HepG2 (cell line): ENCODE results near the gene C6orf15. TPM values are rescaled to one million over a fixed set of nuclear protein-coding genes. Genes with fewer than 3 reads are reported as not detected.

Source experiments
- ATAC-seq: fragments of 200-7000 bp; cut with Tn5 transposase; 3 replicates; pipeline ENCODE4 v1.9.1; 2020; ENCODE audit warnings: mild to moderate bottlenecking, moderate library complexity
- BruUV-seq: library from RNA; stranded (reverse); fragments of 400-500 nt; replicated peaks from 2 replicates; lab custom pipeline; 2021; lab: Mats Ljungman, UMichigan
- CTCF ChIA-PET: fragments of 300-600 bp; formaldehyde crosslinking; extraction: SDS; loops from one replicate; lab custom pipeline; 2021; ENCODE audit warnings: low total read pairs, inconsistent platforms, low intra/inter-chr PET ratio; lab: Yijun Ruan, JAX
- POLR2A ChIA-PET: fragments of 350-600 bp; sonication (Branson Sonifier 250); formaldehyde crosslinking; loops from one replicate; lab custom pipeline; 2020; ENCODE audit warnings: antibody characterized with exemption, inconsistent platforms; lab: Yijun Ruan, JAX
- DNase-seq: peaks from one replicate; pipeline ENCODE4 v3.0.0-alpha.2; 2015; ENCODE audit warnings: low spot score
- FAIRE-seq: peaks from 3 replicates; lab custom pipeline; 2011; peaks lifted over from hg19 to GRCh38; lab: Jason Lieb, UNC
- H2AFZ ChIP-seq: one replicate; pipeline ENCODE4 v1.6.1; 2011; ENCODE audit warnings: low read length, inconsistent platforms
- H3K27ac ChIP-seq: fragments of 300-600 bp; 3 replicates; pipeline ENCODE4 v1.8.0; 2011; ENCODE audit warnings: mixed run types, mild to moderate bottlenecking, mixed read lengths, low read length, inconsistent platforms; ENCODE audit not compliant: insufficient read depth; ENCODE audit errors: extremely low read length
- H3K27me3 ChIP-seq, 2 experiments: fragments of 200-600 bp in 1 of 2; 2 replicates in 1 of 2; 3 replicates in 1 of 2; pipeline versions ENCODE4 v1.6.0 to v1.8.0; 2011; ENCODE audit warnings: low read length in 2 of 2, mild to moderate bottlenecking in 2 of 2, moderate library complexity in 2 of 2, inconsistent platforms in 1 of 2; ENCODE audit not compliant: insufficient read depth in 2 of 2, control insufficient read depth in 1 of 2
- H3K36me3 ChIP-seq, 2 experiments: fragments of 200-600 bp in 1 of 2; replicated peaks in 1 of 2; 2 replicates in 1 of 2; 3 replicates in 1 of 2; pipeline versions ENCODE4 v1.5.1 to v1.8.0; 2011; ENCODE audit warnings: low read length in 2 of 2, inconsistent platforms in 1 of 2; ENCODE audit not compliant: insufficient read depth in 2 of 2, control insufficient read depth in 1 of 2
- H3K4me1 ChIP-seq: 2 replicates; pipeline ENCODE4 v1.5.1; 2012; ENCODE audit warnings: low read length, inconsistent platforms; ENCODE audit not compliant: insufficient read depth
- H3K4me2 ChIP-seq: 2 replicates; pipeline ENCODE4 v1.6.0; 2011; ENCODE audit warnings: low read depth, low read length, inconsistent platforms
- H3K4me3 ChIP-seq, 3 experiments: fragments of 200-600 bp in 1 of 3; sonication (generic), shearing (Covaris generic) in 1 of 3; replicated peaks in 1 of 3; 2 replicates each; pipeline ENCODE4 v1.5.1; 2011 to 2016; ENCODE audit warnings: low read length in 3 of 3, inconsistent platforms in 2 of 3, low read depth in 2 of 3, mild to moderate bottlenecking in 2 of 3, control low read depth in 1 of 3, mixed read lengths in 1 of 3; ENCODE audit not compliant: insufficient read depth in 1 of 3
- H3K79me2 ChIP-seq: one replicate; pipeline ENCODE4 v1.6.1; 2011; ENCODE audit warnings: low read length, inconsistent platforms; ENCODE audit not compliant: insufficient read depth
- H3K9ac ChIP-seq: 2 replicates; pipeline ENCODE4 v1.6.0; 2011; ENCODE audit warnings: mild to moderate bottlenecking, low read depth, low read length, inconsistent platforms; ENCODE audit not compliant: insufficient read depth
- H3K9me3 ChIP-seq: 2 replicates; pipeline ENCODE4 v1.5.1; 2012; ENCODE audit warnings: mild to moderate bottlenecking, low read length
- H4K20me1 ChIP-seq: 2 replicates; pipeline ENCODE4 v1.6.0; 2011; ENCODE audit warnings: inconsistent platforms, mild to moderate bottlenecking, low read length, moderate library complexity; ENCODE audit not compliant: insufficient read depth
- CBX2 ChIP-seq, 2 experiments: fragments of 200-600 bp in 1 of 2; sonication (generic); formaldehyde crosslinking in 1 of 2; IDR thresholded peaks; 2 replicates each; pipeline versions ENCODE4 v1.7.0 to v1.8.1; 2018 to 2022; ENCODE audit warnings: low read depth in 2 of 2, low read length in 1 of 2, mild to moderate bottlenecking in 1 of 2, missing genetic modification reagents in 1 of 2
- DZIP1 ChIP-seq: sonication (generic); formaldehyde crosslinking; IDR thresholded peaks from 2 replicates; pipeline ENCODE4 v1.5.0; 2020; ENCODE audit warnings: mild to moderate bottlenecking, missing genetic modification reagents
- HNRNPL ChIP-seq: fragments of 200-400 bp; formaldehyde crosslinking; IDR thresholded peaks from 2 replicates; pipeline ENCODE4 v1.6.1; 2017; ENCODE audit warnings: mild to moderate bottlenecking, low read depth, low read length
- MYPOP ChIP-seq: sonication (generic); formaldehyde crosslinking; IDR thresholded peaks from 2 replicates; pipeline ENCODE4 v1.8.1; 2023; ENCODE audit warnings: mild to moderate bottlenecking, moderate library complexity, missing genetic modification reagents
- PAXIP1 ChIP-seq: sonication (generic); formaldehyde crosslinking; conservative IDR thresholded peaks from 2 replicates; pipeline ENCODE4 v1.4.0; 2020; ENCODE audit warnings: mild to moderate bottlenecking, missing genetic modification reagents, moderate library complexity
- ZNF605 ChIP-seq: sonication (generic); formaldehyde crosslinking; IDR thresholded peaks from 2 replicates; pipeline ENCODE4 v1.8.0; 2022; ENCODE audit warnings: mild to moderate bottlenecking, missing genetic modification reagents
- WGBS: methylation state at CpG from one replicate; pipeline ENCODE4 v1.1.6; 2017; ENCODE audit warnings: low lambda C conversion rate; 5-methylcytosine and 5-hydroxymethylcytosine counted together
- in situ Hi-C: cut with HindIII; loops from 2 replicates; pipeline ENCODE4 v1.10.0; 2017; ENCODE audit warnings: low pct_unique_long_range_greater_than_20kb; ENCODE audit not compliant: extremely low pct_ligation_motif_present
- intact Hi-C: fragments of 100-400 bp; cut with micrococcal nuclease; formaldehyde crosslinking; loops from one replicate; pipeline ENCODE4 v1.10.0; 2022; ENCODE audit not compliant: unreplicated experiment
- polyA plus RNA-seq, 8 experiments: library from polyadenylated mRNA; depleted of rRNA in 3 of 8; stranded (reverse) in 7 of 8; unstranded in 1 of 8; fragments of >200 nt; fragmentation: Illumina TruSeq in 4 of 8; extraction: Trizol in 4 of 8; gene quantifications; 2 replicates each; pipeline versions ENCODE4 v1.2.1 to v1.2.3, GENCODE V29; 2011 to 2016; ENCODE audit warnings: low read depth in 4 of 8, missing spikeins in 1 of 8, mixed read lengths in 1 of 8; ENCODE audit not compliant: insufficient read depth in 1 of 8
- total RNA-seq, 5 experiments: library from RNA; depleted of rRNA; stranded (reverse); fragments of >200 nt; fragmentation: Illumina TruSeq; extraction: Trizol; gene quantifications; 2 replicates each; pipeline ENCODE4 v1.2.3, GENCODE V29; 2016; ENCODE audit warnings: low read depth in 1 of 5

The C6orf15 gene
- total and polyA plus RNA-seq, 2 of the 13 experiments (the other 11 are each of a cell fraction or from before 2014, with no cell fraction given), result not detected

GRCh38 chr6:31140643-31141042, 28.3 kb upstream of the C6orf15 start:
- no peaks in the 10 kb centered on the region for H3K79me2 ChIP-seq
- no peak overlapping the region for H3K9ac ChIP-seq
- no peak for ATAC-seq
- H3K27me3 ChIP-seq, result 0 out of 5 replicates have a peak, but pooled peaks cover 0 to 4% of the 10 kb centered on the region in 2 experiments
- H3K27ac ChIP-seq, result no peak overlapping the region
- in situ Hi-C loops (no loop called here), intact Hi-C loops (no loop called here)
- no peak for DNase-seq
- no peak overlapping the region for H3K4me3 ChIP-seq
- CTCF ChIA-PET, result no interaction called here
- H4K20me1 ChIP-seq, result no peaks in the 10 kb centered on the region
- 73% methylated on average over 8 of the region's 15 CpGs for WGBS
- H2AFZ ChIP-seq, result no peak overlapping the region
- TF ChIP-seq MYPOP (CRISPR knock-in tag) (no peak), CBX2 (IDR thresholded peaks at IDR 0.05; ENCODE audit: low read depth, low read length) (no peak), CBX2 (CRISPR knock-in tag; IDR thresholded peaks at IDR 0.05; ENCODE audit: low read depth) (no peak), ZNF605 (CRISPR knock-in tag) (no peak), DZIP1 (CRISPR knock-in tag) (no peak), PAXIP1 (CRISPR knock-in tag) (no peak), HNRNPL (no peak)
- BruUV-seq, result no TSS peak
- peaks cover 4 to 18% of the 10 kb centered on the region in 2 experiments; a peak in 4 of 5 replicates for H3K36me3 ChIP-seq
- no peak overlapping the region for H3K4me2 ChIP-seq
- peaks cover 7% of the 10 kb centered on the region for H3K4me1 ChIP-seq
- no peaks in the 10 kb centered on the region for H3K9me3 ChIP-seq
- FAIRE-seq, result no peak
- POLR2A ChIA-PET, result no interaction called here
